HepG2 (cell line): ENCODE results near the gene UBE2Q1. TPM values are rescaled to one million over a fixed set of nuclear protein-coding genes. Genes with fewer than 3 reads are reported as not detected.

Experiments used
- ELF4 ChIP-seq: sonication (generic); formaldehyde crosslinking; IDR thresholded peaks from 2 replicates; pipeline ENCODE4 v1.5.0; 2020; ENCODE audit warnings: missing genetic modification reagents, mild to moderate bottlenecking, moderate library complexity, borderline replicate concordance
- JUN ChIP-seq: sonication (generic); formaldehyde crosslinking; IDR thresholded peaks from 2 replicates; pipeline ENCODE4 v1.4.0; 2020; ENCODE audit warnings: mild to moderate bottlenecking, missing genetic modification reagents
- MEF2D ChIP-seq: sonication (generic); formaldehyde crosslinking; IDR thresholded peaks from 2 replicates; pipeline ENCODE4 v1.5.1; 2020; ENCODE audit warnings: mild to moderate bottlenecking, missing genetic modification reagents
- RBAK ChIP-seq: sonication (generic); formaldehyde crosslinking; IDR thresholded peaks from 2 replicates; pipeline ENCODE4 v1.5.1; 2020; ENCODE audit warnings: mild to moderate bottlenecking, missing genetic modification reagents
- RFX3 ChIP-seq: IDR thresholded peaks from 2 replicates; pipeline ENCODE4 v1.6.1; 2016; ENCODE audit warnings: missing biosample characterization, missing genetic modification reagents
- RXRB ChIP-seq: IDR thresholded peaks from 2 replicates; pipeline ENCODE4 v1.6.1; 2016; ENCODE audit warnings: borderline replicate concordance, missing genetic modification reagents, missing compliant biosample characterization
- ZNF746 ChIP-seq: sonication (generic); formaldehyde crosslinking; IDR thresholded peaks from 2 replicates; pipeline ENCODE4 v1.8.0; 2022; ENCODE audit warnings: mild to moderate bottlenecking, missing genetic modification reagents
- ZNF878 ChIP-seq: sonication (generic); formaldehyde crosslinking; IDR thresholded peaks from 2 replicates; pipeline ENCODE4 v1.8.1; 2023; ENCODE audit warnings: mild to moderate bottlenecking, missing genetic modification reagents, moderate library complexity
- ZNF879 ChIP-seq: sonication (generic); formaldehyde crosslinking; IDR thresholded peaks from 2 replicates; pipeline ENCODE4 v1.8.1; 2023; ENCODE audit warnings: missing genetic modification reagents
- polyA plus RNA-seq, 8 experiments: library from polyadenylated mRNA; depleted of rRNA in 3 of 8; stranded (reverse) in 7 of 8; unstranded in 1 of 8; fragments of >200 nt; fragmentation: Illumina TruSeq in 4 of 8; extraction: Trizol in 4 of 8; gene quantifications; 2 replicates each; pipeline versions ENCODE4 v1.2.1 to v1.2.3, GENCODE V29; 2011 to 2016; ENCODE audit warnings: low read depth in 4 of 8, missing spikeins in 1 of 8, mixed read lengths in 1 of 8; ENCODE audit not compliant: insufficient read depth in 1 of 8
- total RNA-seq, 5 experiments: library from RNA; depleted of rRNA; stranded (reverse); fragments of >200 nt; fragmentation: Illumina TruSeq; extraction: Trizol; gene quantifications; 2 replicates each; pipeline ENCODE4 v1.2.3, GENCODE V29; 2016; ENCODE audit warnings: low read depth in 1 of 5
- TF ChIP-seq, protein P1 (sequence below): sonication (generic); formaldehyde crosslinking; IDR thresholded peaks from 2 replicates; pipeline ENCODE4 v1.9.0; 2021; ENCODE audit warnings: mild to moderate bottlenecking, missing genetic modification reagents
- TF ChIP-seq, protein P2 (sequence below): sonication (generic); formaldehyde crosslinking; IDR thresholded peaks from 2 replicates; pipeline ENCODE4 v1.4.0; 2020; ENCODE audit warnings: missing genetic modification reagents

The UBE2Q1 gene
- total and polyA plus RNA-seq, 2 of the 13 experiments (the other 11 are each of a cell fraction or from before 2014, with no cell fraction given), result 11.7 to 41.7 TPM

DNA sequence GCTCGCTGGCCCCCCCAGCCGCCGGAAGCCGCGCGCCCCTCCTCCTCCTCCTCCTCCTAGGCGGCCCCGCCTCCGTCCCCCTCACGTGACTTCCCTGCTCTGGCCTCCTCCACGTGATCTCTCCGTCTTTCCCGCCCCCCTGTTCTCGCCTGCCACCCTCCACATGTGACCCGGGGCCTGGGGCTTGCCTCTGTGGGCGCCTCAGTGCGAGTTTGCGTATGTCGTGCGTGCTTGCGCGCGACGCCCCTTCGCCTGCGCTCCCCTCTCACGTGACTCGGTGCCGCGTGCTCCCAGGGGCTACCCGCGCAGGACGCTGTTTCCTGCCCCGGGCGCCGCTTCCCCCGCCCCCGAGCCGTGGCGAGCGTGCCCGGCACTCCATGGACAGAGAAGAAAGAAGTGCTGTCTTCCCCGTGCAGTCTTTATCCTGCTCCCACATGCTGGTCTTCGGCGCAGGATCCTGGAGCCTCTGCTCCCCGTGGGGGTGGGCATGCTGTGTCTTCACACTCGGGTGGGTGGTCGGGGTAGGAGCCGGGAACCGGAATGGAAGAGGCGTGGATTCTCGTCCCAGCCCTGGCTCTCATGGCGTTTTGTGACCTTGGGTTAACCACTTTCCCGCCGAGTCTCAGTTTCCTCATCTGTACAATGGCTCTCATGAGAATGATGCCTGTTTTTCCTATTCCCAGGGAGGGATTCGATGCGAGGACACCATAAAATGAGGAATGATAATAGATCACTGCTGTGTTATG, 431 bp upstream of the UBE2Q1 start (continued):
- TF ChIP-seq, protein P1, sequence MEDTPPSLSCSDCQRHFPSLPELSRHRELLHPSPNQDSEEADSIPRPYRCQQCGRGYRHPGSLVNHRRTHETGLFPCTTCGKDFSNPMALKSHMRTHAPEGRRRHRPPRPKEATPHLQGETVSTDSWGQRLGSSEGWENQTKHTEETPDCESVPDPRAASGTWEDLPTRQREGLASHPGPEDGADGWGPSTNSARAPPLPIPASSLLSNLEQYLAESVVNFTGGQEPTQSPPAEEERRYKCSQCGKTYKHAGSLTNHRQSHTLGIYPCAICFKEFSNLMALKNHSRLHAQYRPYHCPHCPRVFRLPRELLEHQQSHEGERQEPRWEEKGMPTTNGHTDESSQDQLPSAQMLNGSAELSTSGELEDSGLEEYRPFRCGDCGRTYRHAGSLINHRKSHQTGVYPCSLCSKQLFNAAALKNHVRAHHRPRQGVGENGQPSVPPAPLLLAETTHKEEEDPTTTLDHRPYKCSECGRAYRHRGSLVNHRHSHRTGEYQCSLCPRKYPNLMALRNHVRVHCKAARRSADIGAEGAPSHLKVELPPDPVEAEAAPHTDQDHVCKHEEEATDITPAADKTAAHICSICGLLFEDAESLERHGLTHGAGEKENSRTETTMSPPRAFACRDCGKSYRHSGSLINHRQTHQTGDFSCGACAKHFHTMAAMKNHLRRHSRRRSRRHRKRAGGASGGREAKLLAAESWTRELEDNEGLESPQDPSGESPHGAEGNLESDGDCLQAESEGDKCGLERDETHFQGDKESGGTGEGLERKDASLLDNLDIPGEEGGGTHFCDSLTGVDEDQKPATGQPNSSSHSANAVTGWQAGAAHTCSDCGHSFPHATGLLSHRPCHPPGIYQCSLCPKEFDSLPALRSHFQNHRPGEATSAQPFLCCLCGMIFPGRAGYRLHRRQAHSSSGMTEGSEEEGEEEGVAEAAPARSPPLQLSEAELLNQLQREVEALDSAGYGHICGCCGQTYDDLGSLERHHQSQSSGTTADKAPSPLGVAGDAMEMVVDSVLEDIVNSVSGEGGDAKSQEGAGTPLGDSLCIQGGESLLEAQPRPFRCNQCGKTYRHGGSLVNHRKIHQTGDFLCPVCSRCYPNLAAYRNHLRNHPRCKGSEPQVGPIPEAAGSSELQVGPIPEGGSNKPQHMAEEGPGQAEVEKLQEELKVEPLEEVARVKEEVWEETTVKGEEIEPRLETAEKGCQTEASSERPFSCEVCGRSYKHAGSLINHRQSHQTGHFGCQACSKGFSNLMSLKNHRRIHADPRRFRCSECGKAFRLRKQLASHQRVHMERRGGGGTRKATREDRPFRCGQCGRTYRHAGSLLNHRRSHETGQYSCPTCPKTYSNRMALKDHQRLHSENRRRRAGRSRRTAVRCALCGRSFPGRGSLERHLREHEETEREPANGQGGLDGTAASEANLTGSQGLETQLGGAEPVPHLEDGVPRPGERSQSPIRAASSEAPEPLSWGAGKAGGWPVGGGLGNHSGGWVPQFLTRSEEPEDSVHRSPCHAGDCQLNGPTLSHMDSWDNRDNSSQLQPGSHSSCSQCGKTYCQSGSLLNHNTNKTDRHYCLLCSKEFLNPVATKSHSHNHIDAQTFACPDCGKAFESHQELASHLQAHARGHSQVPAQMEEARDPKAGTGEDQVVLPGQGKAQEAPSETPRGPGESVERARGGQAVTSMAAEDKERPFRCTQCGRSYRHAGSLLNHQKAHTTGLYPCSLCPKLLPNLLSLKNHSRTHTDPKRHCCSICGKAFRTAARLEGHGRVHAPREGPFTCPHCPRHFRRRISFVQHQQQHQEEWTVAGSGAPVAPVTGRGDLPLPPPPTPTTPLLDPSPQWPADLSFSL (CRISPR knock-in tag), result no peak; the same call in 1 of the 2 replicates
- peak; percentile 85 for TF ChIP-seq JUN
- TF ChIP-seq, protein P2, sequence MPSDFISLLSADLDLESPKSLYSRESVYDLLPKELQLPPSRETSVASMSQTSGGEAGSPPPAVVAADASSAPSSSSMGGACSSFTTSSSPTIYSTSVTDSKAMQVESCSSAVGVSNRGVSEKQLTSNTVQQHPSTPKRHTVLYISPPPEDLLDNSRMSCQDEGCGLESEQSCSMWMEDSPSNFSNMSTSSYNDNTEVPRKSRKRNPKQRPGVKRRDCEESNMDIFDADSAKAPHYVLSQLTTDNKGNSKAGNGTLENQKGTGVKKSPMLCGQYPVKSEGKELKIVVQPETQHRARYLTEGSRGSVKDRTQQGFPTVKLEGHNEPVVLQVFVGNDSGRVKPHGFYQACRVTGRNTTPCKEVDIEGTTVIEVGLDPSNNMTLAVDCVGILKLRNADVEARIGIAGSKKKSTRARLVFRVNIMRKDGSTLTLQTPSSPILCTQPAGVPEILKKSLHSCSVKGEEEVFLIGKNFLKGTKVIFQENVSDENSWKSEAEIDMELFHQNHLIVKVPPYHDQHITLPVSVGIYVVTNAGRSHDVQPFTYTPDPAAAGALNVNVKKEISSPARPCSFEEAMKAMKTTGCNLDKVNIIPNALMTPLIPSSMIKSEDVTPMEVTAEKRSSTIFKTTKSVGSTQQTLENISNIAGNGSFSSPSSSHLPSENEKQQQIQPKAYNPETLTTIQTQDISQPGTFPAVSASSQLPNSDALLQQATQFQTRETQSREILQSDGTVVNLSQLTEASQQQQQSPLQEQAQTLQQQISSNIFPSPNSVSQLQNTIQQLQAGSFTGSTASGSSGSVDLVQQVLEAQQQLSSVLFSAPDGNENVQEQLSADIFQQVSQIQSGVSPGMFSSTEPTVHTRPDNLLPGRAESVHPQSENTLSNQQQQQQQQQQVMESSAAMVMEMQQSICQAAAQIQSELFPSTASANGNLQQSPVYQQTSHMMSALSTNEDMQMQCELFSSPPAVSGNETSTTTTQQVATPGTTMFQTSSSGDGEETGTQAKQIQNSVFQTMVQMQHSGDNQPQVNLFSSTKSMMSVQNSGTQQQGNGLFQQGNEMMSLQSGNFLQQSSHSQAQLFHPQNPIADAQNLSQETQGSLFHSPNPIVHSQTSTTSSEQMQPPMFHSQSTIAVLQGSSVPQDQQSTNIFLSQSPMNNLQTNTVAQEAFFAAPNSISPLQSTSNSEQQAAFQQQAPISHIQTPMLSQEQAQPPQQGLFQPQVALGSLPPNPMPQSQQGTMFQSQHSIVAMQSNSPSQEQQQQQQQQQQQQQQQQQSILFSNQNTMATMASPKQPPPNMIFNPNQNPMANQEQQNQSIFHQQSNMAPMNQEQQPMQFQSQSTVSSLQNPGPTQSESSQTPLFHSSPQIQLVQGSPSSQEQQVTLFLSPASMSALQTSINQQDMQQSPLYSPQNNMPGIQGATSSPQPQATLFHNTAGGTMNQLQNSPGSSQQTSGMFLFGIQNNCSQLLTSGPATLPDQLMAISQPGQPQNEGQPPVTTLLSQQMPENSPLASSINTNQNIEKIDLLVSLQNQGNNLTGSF (CRISPR knock-in tag), result peak; percentile 95
- TF ChIP-seq ELF4 (CRISPR knock-in tag), result peak; percentile 60; the same call in 1 of the 2 replicates
- peak; percentile 97 for TF ChIP-seq MEF2D (CRISPR knock-in tag)
- peak; percentile 100 for TF ChIP-seq ZNF878 (CRISPR knock-in tag)
- no peak for TF ChIP-seq RBAK (CRISPR knock-in tag)
- TF ChIP-seq RXRB (CRISPR knock-in tag), result peak; percentile 52
- TF ChIP-seq RFX3, result no peak; the same call in 1 of the 2 replicates
- TF ChIP-seq ZNF879, result peak; percentile 96; the same call in 1 of the 2 replicates
- peak; percentile 90 for TF ChIP-seq ZNF746 (CRISPR knock-in tag)
